ENCODE results near the gene SFXN5.

DNA sequence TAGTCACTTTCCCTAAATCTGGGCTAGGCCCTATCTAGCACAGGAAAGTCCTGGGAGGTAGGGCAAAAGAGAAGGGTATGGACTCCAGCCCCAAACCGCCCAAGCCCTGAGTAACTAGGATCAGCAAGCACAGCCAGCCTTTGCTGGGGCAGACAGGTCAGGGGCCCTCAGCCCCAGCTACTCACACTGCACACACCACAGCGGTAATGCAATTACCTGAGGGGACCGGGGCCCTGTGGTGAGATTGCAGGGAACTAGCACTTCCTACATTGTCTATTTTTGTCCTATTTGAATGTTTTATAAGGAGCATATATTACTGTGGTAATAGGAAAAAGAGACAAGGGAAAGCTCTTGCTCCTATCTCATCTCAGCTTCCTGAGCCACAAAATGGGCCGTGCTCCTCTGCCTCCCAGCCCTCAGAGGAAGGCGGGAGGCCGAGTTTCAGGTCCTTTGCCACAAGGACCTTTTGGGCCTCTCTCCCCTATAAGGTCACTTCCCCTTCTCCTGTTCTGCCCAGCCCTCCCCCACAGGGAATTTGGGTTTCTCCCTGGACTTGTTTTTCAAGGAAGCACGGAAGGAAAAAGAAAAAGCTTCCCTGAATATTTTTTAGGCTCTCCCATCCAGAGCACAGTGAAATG lies 20.8 kb upstream of the SFXN5 start:
- no peak for TF ChIP-seq CTCF (IDR thresholded peaks at IDR 0.05; ENCODE audit: insufficient read depth, low read depth, low read length)
- no peak for TF ChIP-seq EZH2 (IDR thresholded peaks at IDR 0.05; ENCODE audit: insufficient read depth, low read length)
